ENCODE measurements around the gene TCN2. TPM values are rescaled to one million over a fixed set of nuclear protein-coding genes. Genes with fewer than 3 reads are reported as not detected.

Gene TCN2
- total RNA-seq (2014; rRNA removed; shearing (Covaris generic)) (0.23 TPM in 1 of 2 replicates, not detected in the other), total RNA-seq (2022) (3.4 and 3.8 TPM in 2 replicates), Bru-seq, nascent RNA (percentile 25 among the genes with signal in this experiment), BruChase-seq, experiment 1, labeled RNA remaining after a 6-hour chase (percentile 30 among the genes with signal in this experiment), BruChase-seq, experiment 2, labeled RNA remaining after a 2-hour chase (percentile 28 among the genes with signal in this experiment)
- long read RNA-seq, result 0 reads

DNA sequence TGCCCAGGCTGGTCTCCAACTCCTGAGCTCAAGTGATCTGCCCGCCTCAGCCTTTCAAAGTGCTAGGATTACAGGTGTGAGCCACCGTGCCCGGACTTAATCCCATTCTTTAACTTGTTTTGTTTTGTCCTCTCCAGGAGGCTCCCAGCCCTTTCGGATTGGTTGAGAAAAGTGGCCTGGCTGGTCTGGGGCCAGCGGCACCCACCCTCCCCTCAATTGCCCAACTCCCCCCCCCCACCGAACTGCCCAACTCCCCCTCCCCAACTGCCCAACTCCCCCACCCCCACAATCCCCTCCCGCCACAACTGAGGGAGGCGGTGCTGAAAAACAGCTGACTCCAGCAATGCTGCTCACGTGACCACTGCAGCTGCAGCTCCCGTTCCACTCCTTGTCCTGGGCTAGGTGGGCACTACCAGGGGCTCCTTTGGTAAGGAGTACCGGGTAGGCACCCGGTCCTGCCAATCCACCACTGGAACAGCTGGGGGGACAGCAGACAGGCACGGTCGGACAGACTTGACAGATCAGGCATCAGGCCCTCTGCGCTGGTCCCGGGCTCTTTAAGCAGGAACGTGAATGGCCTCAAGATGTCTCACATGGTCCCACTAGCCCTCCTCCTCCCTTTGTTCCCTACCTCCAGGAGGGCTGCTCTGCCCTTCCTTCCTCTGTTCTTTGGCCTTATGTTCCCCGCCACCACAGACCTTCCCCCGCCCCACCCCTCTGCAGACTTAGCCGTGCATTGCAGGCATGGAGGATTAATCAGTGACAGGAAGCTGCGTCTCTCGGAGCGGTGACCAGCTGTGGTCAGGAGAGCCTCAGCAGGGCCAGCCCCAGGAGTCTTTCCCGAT is at the start of gene TCN2:
TCN2 (plus strand) TSS at position 720 of the 845 bp plus-strand sequence. CDS start 158 bp downstream, outside the sequence.
- Histone ChIP-seq H3K9me2 (ENCODE audit: insufficient read depth, low read length) (no peaks in the 10 kb centered on the region), H3K79me2 (ENCODE audit: insufficient read depth, low read depth, low read length) (no peaks in the 10 kb centered on the region), H3K27ac (ENCODE audit: low read depth, low read length, poor library complexity, severe bottlenecking) (no peak within 1 kb of the TSS), H3K4me3 (ENCODE audit: low read depth, low read length, poor library complexity, severe bottlenecking) (peak within 1 kb of the TSS; percentile 22), H3K36me3 (ENCODE audit: insufficient read depth, low read length) (no peaks in the 10 kb centered on the region), H3K4me2 (ENCODE audit: low read length) (peak within 1 kb of the TSS; percentile 68), H2AFZ (ENCODE audit: low read length) (peak within 1 kb of the TSS; percentile 98), H3K9me3 (ENCODE audit: low read length) (no peaks in the 10 kb centered on the region), H4K20me1 (ENCODE audit: insufficient read depth, low read length) (no peaks in the 10 kb centered on the region), H3K4me1 (ENCODE audit: insufficient read depth, low read length, poor library complexity, severe bottlenecking) (peaks cover 36% of the 10 kb centered on the region)
- ChIA-PET CTCF (ENCODE audit: unreplicated experiment) (interaction anchor here (0.6 to 0.7 kb wide), 4 partner anchors 12 to 1022 kb away, joined by 4 to 17 read pairs (median 10); no protein-coding TSS in a partner anchor), POLR2A (interaction anchor here (0.6 to 1.1 kb wide), 4 partner anchors 15 to 1599 kb away, joined by 3 to 7 read pairs (median 3); partner anchors contain the start of gene PES1)
- intact Hi-C loops (cut with micrococcal nuclease; ENCODE audit: unreplicated experiment), result loop anchor here (5.0 kb wide), 1 partner anchor 169 kb away; no protein-coding TSS in a partner anchor
- no peak for TF ChIP-seq EZH2phosphoT487 (IDR thresholded peaks at IDR 0.05; ENCODE audit: borderline replicate concordance, low read depth, low read length)
- TF ChIP-seq, protein P1, sequence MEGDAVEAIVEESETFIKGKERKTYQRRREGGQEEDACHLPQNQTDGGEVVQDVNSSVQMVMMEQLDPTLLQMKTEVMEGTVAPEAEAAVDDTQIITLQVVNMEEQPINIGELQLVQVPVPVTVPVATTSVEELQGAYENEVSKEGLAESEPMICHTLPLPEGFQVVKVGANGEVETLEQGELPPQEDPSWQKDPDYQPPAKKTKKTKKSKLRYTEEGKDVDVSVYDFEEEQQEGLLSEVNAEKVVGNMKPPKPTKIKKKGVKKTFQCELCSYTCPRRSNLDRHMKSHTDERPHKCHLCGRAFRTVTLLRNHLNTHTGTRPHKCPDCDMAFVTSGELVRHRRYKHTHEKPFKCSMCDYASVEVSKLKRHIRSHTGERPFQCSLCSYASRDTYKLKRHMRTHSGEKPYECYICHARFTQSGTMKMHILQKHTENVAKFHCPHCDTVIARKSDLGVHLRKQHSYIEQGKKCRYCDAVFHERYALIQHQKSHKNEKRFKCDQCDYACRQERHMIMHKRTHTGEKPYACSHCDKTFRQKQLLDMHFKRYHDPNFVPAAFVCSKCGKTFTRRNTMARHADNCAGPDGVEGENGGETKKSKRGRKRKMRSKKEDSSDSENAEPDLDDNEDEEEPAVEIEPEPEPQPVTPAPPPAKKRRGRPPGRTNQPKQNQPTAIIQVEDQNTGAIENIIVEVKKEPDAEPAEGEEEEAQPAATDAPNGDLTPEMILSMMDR (conservative IDR thresholded peaks at IDR 0.05; ENCODE audit: low read length), result no peak
- BruUV-seq (replicated peaks), result no TSS peak
- DNase-seq (ENCODE audit: low spot score), result no peak

DNA sequence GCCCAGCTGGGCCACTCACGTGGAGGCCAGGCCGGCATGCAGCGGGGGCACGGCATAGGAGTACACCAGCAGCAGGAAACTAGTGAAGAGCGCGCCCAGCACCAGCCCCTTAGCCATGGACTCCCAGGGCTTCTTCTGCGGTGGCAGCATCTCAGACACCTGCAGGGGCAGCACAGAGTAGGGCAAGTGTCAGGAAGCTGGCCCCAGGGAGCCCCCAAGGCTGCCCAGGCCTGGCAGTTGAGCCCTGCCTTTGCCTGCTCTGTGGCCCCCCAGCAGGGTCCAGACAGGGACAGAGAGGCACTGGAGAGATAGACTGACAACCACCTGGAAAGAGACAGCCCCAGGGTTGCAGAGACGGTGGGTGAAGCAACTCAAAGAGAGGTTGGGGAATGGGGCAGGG is 49.7 kb upstream of the TCN2 start:
- Histone ChIP-seq H2AFZ (ENCODE audit: low read length) (no peak overlapping the region), H3K27ac (ENCODE audit: low read depth, low read length, poor library complexity, severe bottlenecking) (no peak overlapping the region), H3K79me2 (ENCODE audit: insufficient read depth, low read depth, low read length) (no peaks in the 10 kb centered on the region), H3K9me2 (ENCODE audit: insufficient read depth, low read length) (no peaks in the 10 kb centered on the region), H3K9me3 (ENCODE audit: low read length) (no peaks in the 10 kb centered on the region), H3K4me1 (ENCODE audit: insufficient read depth, low read length, poor library complexity, severe bottlenecking) (no peaks in the 10 kb centered on the region), H3K4me2 (ENCODE audit: low read length) (no peak overlapping the region), H3K4me3 (ENCODE audit: low read depth, low read length, poor library complexity, severe bottlenecking) (no peak overlapping the region), H4K20me1 (ENCODE audit: insufficient read depth, low read length) (no peaks in the 10 kb centered on the region), H3K36me3 (ENCODE audit: insufficient read depth, low read length) (no peaks in the 10 kb centered on the region)
- ChIA-PET CTCF (ENCODE audit: unreplicated experiment) (no interaction called here), POLR2A (no interaction called here)
- no peak for DNase-seq (ENCODE audit: low spot score)
- TF ChIP-seq EZH2phosphoT487 (IDR thresholded peaks at IDR 0.05; ENCODE audit: borderline replicate concordance, low read depth, low read length), result no peak
- TF ChIP-seq, protein P1 (conservative IDR thresholded peaks at IDR 0.05; ENCODE audit: low read length), result no peak
- intact Hi-C loops (cut with micrococcal nuclease; ENCODE audit: unreplicated experiment), result no loop called here
- no TSS peak for BruUV-seq (replicated peaks)
